ENCODE measurements around the gene SNX25. TPM values are rescaled to one million over a fixed set of nuclear protein-coding genes. Genes with fewer than 3 reads are reported as not detected.

Gene SNX25
- polyA plus RNA-seq, 1 experiment, result 12.6 TPM

GRCh38 chr4:185374027-185374426 lies 164.6 kb downstream of the SNX25 start:
- ChIA-PET POLR2A (no interaction called here), CTCF (interaction anchor here (0.6 kb wide), 1 partner anchor 162 kb away, joined by 5 read pairs; the partner anchor contains the start of gene PDLIM3)
- H3K27ac ChIP-seq (ENCODE audit: low read depth, low read length), result no peak overlapping the region
- no peak for TF ChIP-seq CTCF (IDR thresholded peaks at IDR 0.05; ENCODE audit: low read depth, low read length)
- no peaks in the 10 kb centered on the region for H3K27me3 ChIP-seq (ENCODE audit: control insufficient read depth, insufficient read depth, low read length)
- no peak overlapping the region for H3K4me3 ChIP-seq (ENCODE audit: low read depth, low read length)
- H3K9me3 ChIP-seq (ENCODE audit: control insufficient read depth, insufficient read depth, low read length), result no peaks in the 10 kb centered on the region
- DNase-seq (ENCODE audit: low read depth, low spot score), result no peak

GRCh38 chr4:185374573-185374972 lies 165.2 kb downstream of the SNX25 start:
- no peak overlapping the region for H3K27ac ChIP-seq (ENCODE audit: low read depth, low read length)
- no peaks in the 10 kb centered on the region for H3K9me3 ChIP-seq (ENCODE audit: control insufficient read depth, insufficient read depth, low read length)
- no peak for DNase-seq (ENCODE audit: low read depth, low spot score)
- no peak overlapping the region for H3K4me3 ChIP-seq (ENCODE audit: low read depth, low read length)
- no peak for TF ChIP-seq CTCF (IDR thresholded peaks at IDR 0.05; ENCODE audit: low read depth, low read length)
- POLR2A ChIA-PET, result no interaction called here
- H3K27me3 ChIP-seq (ENCODE audit: control insufficient read depth, insufficient read depth, low read length), result no peaks in the 10 kb centered on the region
- CTCF ChIA-PET, result interaction anchor here (0.6 kb wide), 1 partner anchor 161 kb away, joined by 5 read pairs; the partner anchor contains the start of gene PDLIM3

DNA sequence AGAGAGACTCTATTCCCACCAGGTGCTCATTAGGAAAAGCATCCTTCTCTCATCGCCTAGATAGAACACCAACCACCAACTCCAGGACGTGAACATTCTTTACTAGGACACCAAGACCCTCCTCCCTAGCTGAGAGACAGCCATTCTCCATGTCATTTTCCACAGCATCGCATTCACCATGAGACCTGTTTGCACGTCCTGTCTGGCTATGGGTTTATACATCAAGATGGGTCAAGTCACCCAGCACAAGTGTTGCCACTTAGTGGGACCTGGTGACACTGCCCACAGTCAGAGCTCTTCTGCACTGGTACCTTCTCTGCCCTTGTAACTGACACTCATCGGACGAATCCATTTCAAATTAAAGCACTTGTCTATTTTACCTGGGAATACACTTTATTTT lies 168.9 kb downstream of the SNX25 start:
- no peak for DNase-seq (ENCODE audit: low read depth, low spot score)
- ChIA-PET CTCF (no interaction called here), POLR2A (no interaction called here)
- TF ChIP-seq CTCF (IDR thresholded peaks at IDR 0.05; ENCODE audit: low read depth, low read length), result no peak
- Histone ChIP-seq H3K9me3 (ENCODE audit: control insufficient read depth, insufficient read depth, low read length) (no peaks in the 10 kb centered on the region), H3K27me3 (ENCODE audit: control insufficient read depth, insufficient read depth, low read length) (no peaks in the 10 kb centered on the region), H3K4me3 (ENCODE audit: low read depth, low read length) (no peak overlapping the region), H3K27ac (ENCODE audit: low read depth, low read length) (no peak overlapping the region)

GRCh38 chr4:185379326-185380295 lies 170.2 kb downstream of the SNX25 start:
- no peak for DNase-seq (ENCODE audit: low read depth, low spot score)
- TF ChIP-seq CTCF (IDR thresholded peaks at IDR 0.05; ENCODE audit: low read depth, low read length), result no peak
- no peaks in the 10 kb centered on the region for H3K27me3 ChIP-seq (ENCODE audit: control insufficient read depth, insufficient read depth, low read length)
- POLR2A ChIA-PET, result no interaction called here
- no peaks in the 10 kb centered on the region; the same call in 1 of the 2 replicates for H3K9me3 ChIP-seq (ENCODE audit: control insufficient read depth, insufficient read depth, low read length)
- H3K27ac ChIP-seq (ENCODE audit: low read depth, low read length), result no peak overlapping the region
- CTCF ChIA-PET, result interaction anchor here (0.6 to 1.6 kb wide), 4 partner anchors 182 to 340 kb away, joined by 3 to 4 read pairs (median 3); no protein-coding TSS in a partner anchor
- H3K4me3 ChIP-seq (ENCODE audit: low read depth, low read length), result no peak overlapping the region

DNA sequence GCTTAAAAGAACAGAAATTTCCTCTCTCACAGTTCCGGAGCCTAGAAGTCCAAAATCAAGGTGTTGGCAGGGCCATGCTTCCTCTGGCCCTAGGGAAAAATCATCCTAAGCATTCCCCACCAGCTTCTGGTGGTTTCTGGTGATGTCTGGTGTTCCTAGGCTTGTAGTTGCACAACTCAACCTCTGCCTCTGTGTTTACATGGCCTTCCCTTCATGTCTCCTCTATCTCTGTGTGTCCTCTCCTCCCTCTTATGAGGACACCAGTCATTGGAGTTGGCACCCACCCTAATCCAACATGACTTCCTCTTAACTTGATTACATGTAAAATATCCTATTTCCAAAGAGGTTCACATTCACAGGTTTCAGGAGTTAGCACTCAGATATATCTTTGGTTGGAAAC lies 170.9 kb downstream of the SNX25 start:
- Histone ChIP-seq H3K27me3 (ENCODE audit: control insufficient read depth, insufficient read depth, low read length) (no peaks in the 10 kb centered on the region), H3K9me3 (ENCODE audit: control insufficient read depth, insufficient read depth, low read length) (no peaks in the 10 kb centered on the region; the same call in 1 of the 2 replicates), H3K27ac (ENCODE audit: low read depth, low read length) (no peak overlapping the region), H3K4me3 (ENCODE audit: low read depth, low read length) (no peak overlapping the region)
- no peak for TF ChIP-seq CTCF (IDR thresholded peaks at IDR 0.05; ENCODE audit: low read depth, low read length)
- DNase-seq (ENCODE audit: low read depth, low spot score), result no peak
- ChIA-PET POLR2A (no interaction called here), CTCF (interaction anchor here (0.9 to 1.6 kb wide), 2 partner anchors 197 to 341 kb away, joined by 3 read pairs; no protein-coding TSS in a partner anchor)
